Transverse colon (tissue), 4 donors: ENCODE measurements around the gene SUSD3.

ENCODE experiments used
- POLR2A ChIP-seq: fragments of 450-650 bp; IDR thresholded peaks from one replicate; pipeline ENCODE4 v1.6.1; 2016; ENCODE audit warnings: antibody characterized with exemption, mild to moderate bottlenecking, moderate library complexity
- POLR2AphosphoS5 ChIP-seq, 3 donors: sonication (generic); formaldehyde crosslinking; IDR thresholded peaks; one replicate each; pipeline ENCODE4 v1.6.1; 2016; ENCODE audit warnings: antibody characterized with exemption in 3 of 3
- TF ChIP-seq, protein P1 (sequence below), 5 experiments: fragments of 200-600 bp in 3 of 5; fragments of 450-650 bp in 2 of 5; sonication (generic) in 3 of 5; IDR thresholded peaks; 1 replicate in 2 of 5; 2 replicates in 3 of 5; pipeline ENCODE4 v1.5.1; 2016 to 2017; ENCODE audit warnings: antibody characterized with exemption in 5 of 5, inconsistent platforms in 3 of 5, mild to moderate bottlenecking in 2 of 5, moderate library complexity in 1 of 5

DNA sequence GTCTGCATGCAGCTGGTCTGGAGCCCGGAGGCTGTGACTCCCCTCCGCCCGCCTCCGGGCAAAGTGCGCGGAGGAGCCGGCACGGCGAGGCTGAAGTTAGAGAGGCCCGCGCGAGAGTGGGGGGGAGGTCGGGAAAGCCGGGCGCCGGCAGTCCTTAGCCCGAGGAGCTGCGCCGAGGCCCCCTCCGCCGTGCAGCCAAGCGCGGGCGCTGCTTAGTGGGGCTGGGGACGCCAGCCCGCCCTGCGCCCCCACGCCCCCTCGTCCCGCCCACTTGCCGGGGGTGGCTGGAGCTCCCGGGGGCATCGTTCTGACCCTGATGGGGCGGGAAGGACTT is 75.1 kb downstream of the SUSD3 start:
- TF ChIP-seq POLR2AphosphoS5 (IDR thresholded peaks at IDR 0.05) (peak; percentile 47 to 84 (median 84)), POLR2A (peak; percentile 84)
- TF ChIP-seq, protein P1, sequence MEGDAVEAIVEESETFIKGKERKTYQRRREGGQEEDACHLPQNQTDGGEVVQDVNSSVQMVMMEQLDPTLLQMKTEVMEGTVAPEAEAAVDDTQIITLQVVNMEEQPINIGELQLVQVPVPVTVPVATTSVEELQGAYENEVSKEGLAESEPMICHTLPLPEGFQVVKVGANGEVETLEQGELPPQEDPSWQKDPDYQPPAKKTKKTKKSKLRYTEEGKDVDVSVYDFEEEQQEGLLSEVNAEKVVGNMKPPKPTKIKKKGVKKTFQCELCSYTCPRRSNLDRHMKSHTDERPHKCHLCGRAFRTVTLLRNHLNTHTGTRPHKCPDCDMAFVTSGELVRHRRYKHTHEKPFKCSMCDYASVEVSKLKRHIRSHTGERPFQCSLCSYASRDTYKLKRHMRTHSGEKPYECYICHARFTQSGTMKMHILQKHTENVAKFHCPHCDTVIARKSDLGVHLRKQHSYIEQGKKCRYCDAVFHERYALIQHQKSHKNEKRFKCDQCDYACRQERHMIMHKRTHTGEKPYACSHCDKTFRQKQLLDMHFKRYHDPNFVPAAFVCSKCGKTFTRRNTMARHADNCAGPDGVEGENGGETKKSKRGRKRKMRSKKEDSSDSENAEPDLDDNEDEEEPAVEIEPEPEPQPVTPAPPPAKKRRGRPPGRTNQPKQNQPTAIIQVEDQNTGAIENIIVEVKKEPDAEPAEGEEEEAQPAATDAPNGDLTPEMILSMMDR (IDR thresholded peaks at IDR 0.05) = no peak
